Esophagus squamous epithelium (tissue), 5 donors: ENCODE results near the gene MTRF1L. TPM values are rescaled to one million over a fixed set of nuclear protein-coding genes. Genes with fewer than 3 reads are reported as not detected.
A peak's percentile ranks its signal among the peaks of the same experiment; 100 is the strongest.

ENCODE experiments used
- DNase-seq: peaks from one replicate; lab custom pipeline; 2025; lab: John Stamatoyannopoulos, UW
- H3K27ac ChIP-seq, 4 donors: fragments of 200-600 bp; sonication (generic); one replicate each; pipeline ENCODE4 v1.5.1; 2016 to 2019; ENCODE audit warnings: mild to moderate bottlenecking in 1 of 4
- H3K27me3 ChIP-seq, 4 donors: fragments of 200-600 bp; sonication (generic); 1 replicate in 3 of 4; 2 replicates in 1 of 4; pipeline versions ENCODE4 v1.5.1 to v1.6.0; 2017 to 2021; ENCODE audit warnings: antibody characterized with exemption in 1 of 4
- H3K36me3 ChIP-seq, 3 donors: fragments of 200-600 bp; sonication (generic); one replicate each; pipeline ENCODE4 v1.5.1; 2016 to 2019
- H3K4me1 ChIP-seq, 3 donors: fragments of 200-600 bp; sonication (generic); one replicate each; pipeline ENCODE4 v1.5.1; 2017 to 2019
- H3K4me3 ChIP-seq, 4 donors: fragments of 200-600 bp; sonication (generic); 1 replicate in 3 of 4; 2 replicates in 1 of 4; pipeline ENCODE4 v1.5.1; 2016 to 2019; ENCODE audit warnings: mild to moderate bottlenecking in 2 of 4, moderate library complexity in 1 of 4
- H3K9me3 ChIP-seq, 3 donors: fragments of 200-600 bp; sonication (generic); one replicate each; pipeline ENCODE4 v1.5.1; 2016 to 2019
- CTCF ChIP-seq, 6 experiments: fragments of 450-650 bp in 4 of 6; fragments of 200-600 bp in 2 of 6; sonication (generic) in 2 of 6; IDR thresholded peaks; one replicate each; pipeline ENCODE4 v1.5.1; 2016 to 2019; ENCODE audit warnings: antibody characterized with exemption in 6 of 6, mild to moderate bottlenecking in 4 of 6, moderate library complexity in 4 of 6
- POLR2A ChIP-seq, 4 donors: fragments of 450-650 bp; IDR thresholded peaks; one replicate each; pipeline ENCODE4 v1.6.1; 2017; ENCODE audit warnings: antibody characterized with exemption in 4 of 4, mild to moderate bottlenecking in 4 of 4, moderate library complexity in 3 of 4
- WGBS, 2 donors: methylation state at CpG; one replicate each; pipeline ENCODE4 v1.1.5; 2018; 5-methylcytosine and 5-hydroxymethylcytosine counted together
- intact Hi-C: fragments of 100-400 bp; cut with DNase I; formaldehyde crosslinking; loops from one replicate; pipeline ENCODE4 v1.15.0; 2022
- total RNA-seq, 4 donors: library from RNA; depleted of rRNA; stranded (reverse); fragments of >200 nt; gene quantifications; one replicate each; pipeline ENCODE4 v1.1.0, GENCODE V29; 2016
- donor health status: DM: yes; HTN: yes; CAD: no.

Gene MTRF1L
- total RNA-seq, result 10 to 100 TPM in 3 of 4 donors, 1 to 10 TPM in 1; 7.3 to 16.2 (median 14.4) TPM

GRCh38 chr6:153002613-153003365 is at the start of gene MTRF1L:
MTRF1L (minus strand) TSS chr6:153002709; CDS start chr6:153002685, 24 bp downstream.
- DNase-seq, result peak; percentile 71
- no peaks in the 10 kb centered on the region for H3K9me3 ChIP-seq
- WGBS, 2 donors, result 0% methylated on average over 24 to 28 of the region's 52 CpGs
- peak within 1 kb of the TSS; percentile 88 to 93 (median 90) for H3K27ac ChIP-seq
- TF ChIP-seq CTCF (IDR thresholded peaks at IDR 0.05) (peak in 1 of 6 experiments; percentile 35), POLR2A (IDR thresholded peaks at IDR 0.05) (peak in 3 of 4 donors; percentile 37 to 80 (median 65))
- intact Hi-C loops, result no loop called here
- H3K36me3 ChIP-seq, result peaks cover 0 to 17% (median 0%) of the 10 kb centered on the region in 3 donors
- H3K4me3 ChIP-seq, result peak within 1 kb of the TSS; percentile 68 to 83 (median 77)
- no peaks in the 10 kb centered on the region for H3K27me3 ChIP-seq
- H3K4me1 ChIP-seq, result peaks cover 13 to 53% (median 18%) of the 10 kb centered on the region in 3 donors

- Histone ChIP-seq H3K36me3 (no peaks in the 10 kb centered on the region), H3K4me1 (no peaks in the 10 kb centered on the region), H3K27me3 (no peaks in the 10 kb centered on the region), H3K4me3 (no peak overlapping the region), H3K27ac (no peak overlapping the region), H3K9me3 (no peaks in the 10 kb centered on the region)
- intact Hi-C loops, result no loop called here
- TF ChIP-seq POLR2A (IDR thresholded peaks at IDR 0.05) (no peak), CTCF (IDR thresholded peaks at IDR 0.05) (no peak)
- DNase-seq, result no peak
Measured at GRCh38 chr6:153051801-153052200, 49.3 kb upstream of the MTRF1L start.

- Histone ChIP-seq H3K9me3 (no peaks in the 10 kb centered on the region), H3K27ac (peak overlapping the region in 1 of 4 donors; percentile 26), H3K4me3 (no peak overlapping the region), H3K36me3 (no peaks in the 10 kb centered on the region), H3K27me3 (no peaks in the 10 kb centered on the region), H3K4me1 (peaks cover 0 to 10% (median 0%) of the 10 kb centered on the region in 3 donors)
- no peak for DNase-seq
- intact Hi-C loops, result no loop called here
- 89 to 90% methylated on average over 3 of the region's 3 CpGs for WGBS, 2 donors
- no peak for TF ChIP-seq CTCF (IDR thresholded peaks at IDR 0.05)
- no peak for TF ChIP-seq POLR2A (IDR thresholded peaks at IDR 0.05)
Measured at GRCh38 chr6:153048631-153049030, 46.1 kb upstream of the MTRF1L start.

- Histone ChIP-seq H3K9me3 (no peaks in the 10 kb centered on the region), H3K27ac (no peak overlapping the region), H3K4me1 (peaks cover 0 to 11% (median 0%) of the 10 kb centered on the region in 3 donors), H3K4me3 (no peak overlapping the region), H3K27me3 (no peaks in the 10 kb centered on the region), H3K36me3 (no peaks in the 10 kb centered on the region)
- intact Hi-C loops, result no loop called here
- TF ChIP-seq CTCF (IDR thresholded peaks at IDR 0.05), result no peak
- no peak for TF ChIP-seq POLR2A (IDR thresholded peaks at IDR 0.05)
- DNase-seq, result no peak
- 36 to 61% methylated on average over 2 of the region's 2 CpGs for WGBS, 2 donors
Measured at GRCh38 chr6:153047386-153047785, 44.9 kb upstream of the MTRF1L start.

GRCh38 chr6:153045271-153045670 is 42.8 kb upstream of the MTRF1L start:
- Histone ChIP-seq H3K27me3 (no peaks in the 10 kb centered on the region), H3K9me3 (no peaks in the 10 kb centered on the region), H3K4me1 (peaks cover 0 to 11% (median 0%) of the 10 kb centered on the region in 3 donors), H3K27ac (no peak overlapping the region), H3K36me3 (no peaks in the 10 kb centered on the region), H3K4me3 (no peak overlapping the region)
- intact Hi-C loops, result no loop called here
- no peak for TF ChIP-seq POLR2A (IDR thresholded peaks at IDR 0.05)
- TF ChIP-seq CTCF (IDR thresholded peaks at IDR 0.05), result no peak
- DNase-seq, result no peak
